Mucosa of descending colon (tissue), 3 donors: ENCODE data around the gene VDR. TPM values are rescaled to one million over a fixed set of nuclear protein-coding genes. Genes with fewer than 3 reads are reported as not detected.

Source experiments
- ATAC-seq: fragments of 200-7000 bp; cut with Tn5 transposase; one replicate; pipeline ENCODE4 v1.9.1; 2020; ENCODE audit warnings: mild to moderate bottlenecking, moderate library complexity
- DNase-seq, 3 donors: peaks; one replicate each; pipeline ENCODE4 v3.0.0-alpha.2; 2020
- H3K36me3 ChIP-seq: fragments of 200-600 bp; one replicate; pipeline ENCODE4 v1.8.0; 2021; ENCODE audit warnings: low read depth, mild to moderate bottlenecking
- H3K4me1 ChIP-seq: fragments of 200-600 bp; one replicate; pipeline ENCODE4 v1.8.0; 2021; ENCODE audit warnings: low read depth, mild to moderate bottlenecking
- H3K4me3 ChIP-seq: fragments of 200-600 bp; one replicate; pipeline ENCODE4 v1.8.0; 2021; ENCODE audit warnings: mild to moderate bottlenecking
- H3K9me3 ChIP-seq: fragments of 200-600 bp; one replicate; pipeline ENCODE4 v1.8.0; 2021; ENCODE audit warnings: mild to moderate bottlenecking
- intact Hi-C, 2 donors: fragments of 100-400 bp; cut with DNase I in 1 of 2; cut with micrococcal nuclease in 1 of 2; formaldehyde crosslinking; loops; one replicate each; pipeline versions ENCODE4 v1.11.0 to v1.11.1; 2022; cut with DNase I, micrococcal nuclease
- total RNA-seq, 3 donors: library from RNA; stranded (reverse); fragmentation: NEBNext Ultra II Directional in 2 of 3; extraction: Animal tissue kit (Norgen Biotek cat#: 25700) in 2 of 3; gene quantifications; one replicate each; pipeline versions ENCODE4 v1.2.1 to v1.2.4, GENCODE V29; 2021 to 2023
- TF ChIP-seq, protein P1 (sequence below): fragments of 200-600 bp; IDR thresholded peaks from one replicate; pipeline ENCODE4 v1.8.0; 2022; ENCODE audit warnings: antibody characterized with exemption, mild to moderate bottlenecking
- donor health status: DM: no; HTN: no; CAD: no; lungs with moderate emphysema.
- donor health status: DM: no; HTN: no; CAD: no.
- donor health status: DM: no; HTN: yes; CAD: no.

The VDR gene
- total RNA-seq, 3 donors from 2014 or later = 69.5 to 175 (median 162) TPM

GRCh38 chr12:47889040-47889439 lies 15.8 kb downstream of the VDR start:
- TF ChIP-seq, protein P1, sequence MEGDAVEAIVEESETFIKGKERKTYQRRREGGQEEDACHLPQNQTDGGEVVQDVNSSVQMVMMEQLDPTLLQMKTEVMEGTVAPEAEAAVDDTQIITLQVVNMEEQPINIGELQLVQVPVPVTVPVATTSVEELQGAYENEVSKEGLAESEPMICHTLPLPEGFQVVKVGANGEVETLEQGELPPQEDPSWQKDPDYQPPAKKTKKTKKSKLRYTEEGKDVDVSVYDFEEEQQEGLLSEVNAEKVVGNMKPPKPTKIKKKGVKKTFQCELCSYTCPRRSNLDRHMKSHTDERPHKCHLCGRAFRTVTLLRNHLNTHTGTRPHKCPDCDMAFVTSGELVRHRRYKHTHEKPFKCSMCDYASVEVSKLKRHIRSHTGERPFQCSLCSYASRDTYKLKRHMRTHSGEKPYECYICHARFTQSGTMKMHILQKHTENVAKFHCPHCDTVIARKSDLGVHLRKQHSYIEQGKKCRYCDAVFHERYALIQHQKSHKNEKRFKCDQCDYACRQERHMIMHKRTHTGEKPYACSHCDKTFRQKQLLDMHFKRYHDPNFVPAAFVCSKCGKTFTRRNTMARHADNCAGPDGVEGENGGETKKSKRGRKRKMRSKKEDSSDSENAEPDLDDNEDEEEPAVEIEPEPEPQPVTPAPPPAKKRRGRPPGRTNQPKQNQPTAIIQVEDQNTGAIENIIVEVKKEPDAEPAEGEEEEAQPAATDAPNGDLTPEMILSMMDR = no peak
- Histone ChIP-seq H3K36me3 (no peaks in the 10 kb centered on the region), H3K9me3 (no peaks in the 10 kb centered on the region), H3K4me1 (peaks cover 10% of the 10 kb centered on the region), H3K4me3 (no peak overlapping the region)
- ATAC-seq (peak; percentile 70), DNase-seq (no peak)
- intact Hi-C loops = no loop called here

DNA sequence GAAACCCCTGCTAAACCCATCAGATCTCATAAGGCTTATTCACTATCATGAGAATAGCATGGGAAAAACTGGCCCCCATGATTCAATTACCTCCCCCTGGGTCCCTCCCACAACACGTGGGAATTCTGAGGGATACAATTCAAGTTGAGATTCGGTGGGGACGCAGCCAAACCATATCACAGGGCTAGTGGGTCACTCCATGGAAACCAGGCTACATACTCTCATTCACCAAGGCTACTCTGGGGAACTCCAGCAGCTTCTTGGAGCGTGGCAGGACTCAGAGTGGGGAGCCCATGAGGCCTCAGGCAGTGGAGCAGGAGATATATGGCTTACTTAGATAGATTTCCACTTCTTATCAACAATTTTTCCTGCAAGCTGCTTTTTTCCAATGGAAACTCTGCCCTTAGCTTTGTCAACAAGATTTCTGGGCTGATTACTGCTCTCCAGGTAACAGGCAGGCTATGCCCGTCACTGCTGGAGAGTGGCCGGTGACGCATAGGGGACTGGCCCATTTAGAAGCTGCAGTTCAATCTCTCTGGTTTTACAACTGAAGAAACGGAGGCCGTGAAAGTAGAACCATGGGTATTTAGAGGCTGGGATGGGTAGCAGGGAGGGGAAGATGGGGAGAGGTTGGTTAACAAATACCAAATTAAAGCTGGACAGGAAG lies 16.5 kb downstream of the VDR start:
- intact Hi-C loops = no loop called here
- TF ChIP-seq, protein P1 = no peak

GRCh38 chr12:47887529-47887928 lies 17.3 kb downstream of the VDR start:
- intact Hi-C loops = no loop called here
- no peaks in the 10 kb centered on the region for H3K9me3 ChIP-seq
- DNase-seq = no peak
- TF ChIP-seq, protein P1 = no peak
- H3K4me1 ChIP-seq = peaks cover 13% of the 10 kb centered on the region
- H3K36me3 ChIP-seq = no peaks in the 10 kb centered on the region
- no peak for ATAC-seq
- H3K4me3 ChIP-seq = no peak overlapping the region

More for the DNA sequence above, 16.5 kb downstream of the VDR start:
- H3K4me3 ChIP-seq = no peak overlapping the region
- DNase-seq (no peak), ATAC-seq (no peak)
- H3K4me1 ChIP-seq = peaks cover 14% of the 10 kb centered on the region
- no peaks in the 10 kb centered on the region for H3K9me3 ChIP-seq
- no peaks in the 10 kb centered on the region for H3K36me3 ChIP-seq

GRCh38 chr12:47886510-47887240 lies 18.1 kb downstream of the VDR start:
- no peaks in the 10 kb centered on the region for H3K9me3 ChIP-seq
- H3K36me3 ChIP-seq = no peaks in the 10 kb centered on the region
- intact Hi-C loops = no loop called here
- no peak overlapping the region for H3K4me3 ChIP-seq
- DNase-seq (no peak), ATAC-seq (no peak)
- H3K4me1 ChIP-seq = peaks cover 20% of the 10 kb centered on the region
- TF ChIP-seq, protein P1 = no peak

DNA sequence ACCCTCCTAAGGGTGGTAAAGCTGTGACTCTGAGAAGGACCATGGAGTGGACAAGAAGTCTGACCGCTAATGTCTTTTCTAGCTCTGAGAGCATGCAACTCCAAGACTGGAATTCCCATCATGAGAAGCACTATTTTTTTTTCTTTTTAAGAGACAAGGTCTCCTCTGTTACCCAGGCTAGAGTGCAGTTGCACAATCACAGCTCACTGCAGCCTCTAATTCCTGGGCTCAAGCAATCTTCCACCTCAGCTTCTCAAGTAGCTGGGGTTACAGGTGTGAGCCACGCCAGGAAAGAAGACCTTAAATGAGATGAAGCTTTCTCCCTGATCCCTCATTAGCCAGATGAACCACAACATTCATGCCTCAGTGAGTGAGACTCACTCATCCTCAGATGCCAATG lies 19.2 kb downstream of the VDR start:
- Histone ChIP-seq H3K4me3 (no peak overlapping the region), H3K4me1 (peaks cover 20% of the 10 kb centered on the region), H3K9me3 (no peaks in the 10 kb centered on the region), H3K36me3 (no peaks in the 10 kb centered on the region)
- ATAC-seq (no peak), DNase-seq (no peak)
- TF ChIP-seq, protein P1 = no peak
- intact Hi-C loops = no loop called here
